ENCODE data around the gene IL26.
A peak's percentile ranks its signal among the peaks of the same experiment; 100 is the strongest.

The IL26 gene, protein sequence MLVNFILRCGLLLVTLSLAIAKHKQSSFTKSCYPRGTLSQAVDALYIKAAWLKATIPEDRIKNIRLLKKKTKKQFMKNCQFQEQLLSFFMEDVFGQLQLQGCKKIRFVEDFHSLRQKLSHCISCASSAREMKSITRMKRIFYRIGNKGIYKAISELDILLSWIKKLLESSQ

DNA sequence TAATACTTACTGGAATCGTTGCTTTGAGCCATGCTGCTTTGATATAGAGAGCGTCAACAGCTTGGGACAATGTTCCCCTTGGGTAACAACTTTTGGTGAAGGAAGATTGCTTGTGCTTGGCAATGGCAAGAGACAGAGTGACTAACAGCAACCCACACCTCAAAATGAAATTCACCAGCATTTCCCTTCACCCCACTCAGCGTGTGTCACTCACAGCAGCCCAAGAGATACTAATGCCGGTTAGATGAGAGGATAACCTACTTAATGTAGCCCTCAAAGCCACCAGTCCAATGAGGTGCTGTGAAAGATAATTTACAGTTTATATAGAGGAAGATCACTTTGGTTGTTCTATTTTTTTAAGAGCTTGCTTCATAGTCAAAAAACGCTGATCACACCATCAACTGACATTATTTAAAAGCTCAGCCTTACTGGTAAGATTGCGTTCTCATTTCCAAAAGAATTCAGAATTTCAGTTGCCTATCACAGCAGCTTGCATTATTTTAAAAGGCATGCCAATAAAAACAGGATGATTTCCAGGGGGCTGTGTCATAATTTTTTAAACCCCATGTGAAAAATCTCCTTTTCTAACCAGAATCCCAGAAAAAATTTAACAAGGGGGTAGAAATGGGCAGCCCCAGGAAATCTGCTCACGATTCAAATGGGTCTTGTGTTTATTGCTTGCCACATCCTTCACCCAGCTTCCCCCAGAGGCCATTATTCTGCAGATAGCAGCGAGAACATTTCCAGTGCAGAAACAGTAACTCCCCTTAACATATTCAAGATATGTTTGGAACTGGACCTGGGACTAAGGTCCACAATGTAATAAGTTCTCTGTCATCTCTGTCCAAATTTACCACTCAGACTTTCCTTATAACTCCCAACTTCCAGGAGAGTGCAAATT lies at the start of gene IL26:
Gene IL26 (minus strand): TSS at position 235 of the 901 bp plus-strand sequence. CDS start 54 bp downstream, at position 181.
- DNase-seq = no peak

DNA sequence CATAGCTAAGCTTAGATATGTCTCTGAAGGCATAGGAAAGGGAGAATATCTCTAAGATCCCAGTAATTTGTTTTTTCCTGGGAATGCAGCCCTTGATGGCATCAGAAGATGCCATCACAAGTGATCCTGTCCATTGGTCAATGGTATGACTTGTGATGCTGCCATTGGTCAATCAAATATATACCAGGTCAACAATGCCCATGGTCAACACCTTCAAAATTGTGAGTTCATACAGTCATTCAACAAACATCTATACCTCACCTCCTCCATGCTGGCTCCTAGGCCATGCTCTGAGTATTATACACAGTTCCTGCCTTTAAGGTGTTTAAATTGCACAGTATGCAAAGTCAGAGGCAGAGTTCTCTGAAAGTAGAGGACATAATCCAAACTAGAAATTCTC lies 47.1 kb upstream of the IL26 start:
- DNase-seq = no peak

DNA sequence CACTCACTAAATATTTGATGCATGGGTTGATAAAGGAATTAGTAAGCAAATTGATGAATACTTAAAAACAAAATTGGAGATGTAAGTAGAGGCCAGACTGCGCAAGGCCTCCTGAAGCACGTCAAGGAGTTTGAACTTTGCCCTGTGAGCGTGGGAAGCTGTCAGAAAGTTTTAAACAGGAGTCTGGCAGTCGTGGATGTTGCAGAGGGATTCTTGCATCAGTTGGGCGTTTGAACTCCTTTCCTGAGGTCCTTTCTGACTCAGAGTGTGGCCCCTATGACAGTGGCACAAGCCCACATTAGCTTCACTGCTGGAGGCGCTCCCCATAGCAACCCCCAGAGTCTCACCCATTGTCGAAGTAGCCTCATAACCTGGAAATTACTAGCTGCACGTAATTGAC lies 45.7 kb upstream of the IL26 start:
- no peak for DNase-seq

DNA sequence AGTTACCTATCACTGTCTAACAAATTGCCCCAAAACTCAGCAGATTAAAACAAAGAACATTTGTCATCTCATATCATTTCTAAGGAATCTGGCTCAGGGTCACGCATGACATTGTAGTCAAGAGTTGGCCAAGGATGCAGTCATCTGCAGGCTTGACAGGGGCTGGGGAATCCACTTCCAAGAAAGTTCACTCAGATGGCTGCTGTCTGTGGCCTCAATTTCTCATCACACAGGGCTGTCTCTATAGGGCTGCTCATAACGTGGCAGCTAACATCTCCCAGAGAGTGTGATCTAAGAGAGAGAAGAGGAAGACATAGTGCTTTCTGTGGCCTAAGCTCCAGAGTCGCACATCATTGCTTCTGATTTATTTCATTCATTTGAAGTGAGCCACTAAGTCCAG lies 44.7 kb upstream of the IL26 start:
- DNase-seq = no peak

DNA sequence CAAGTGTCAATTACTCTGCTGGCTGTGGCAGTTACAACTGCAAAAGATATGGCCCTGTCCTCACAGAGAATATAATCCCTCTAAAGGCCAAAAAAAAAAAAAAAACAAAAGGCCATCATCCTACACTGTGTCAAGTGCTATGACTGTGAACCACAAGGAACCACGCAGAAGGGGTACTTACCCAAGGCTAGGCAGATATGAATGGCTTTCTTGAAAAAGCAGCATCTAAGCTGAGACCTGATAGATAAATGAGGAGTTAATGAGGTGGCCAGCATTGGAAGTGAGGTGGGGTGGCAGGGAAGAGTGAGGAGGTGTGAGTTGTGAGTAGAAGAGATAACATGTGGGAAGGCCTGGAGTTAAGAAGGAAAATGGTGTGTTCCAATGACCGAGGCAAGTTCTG lies 44.2 kb upstream of the IL26 start:
- DNase-seq = no peak

DNA sequence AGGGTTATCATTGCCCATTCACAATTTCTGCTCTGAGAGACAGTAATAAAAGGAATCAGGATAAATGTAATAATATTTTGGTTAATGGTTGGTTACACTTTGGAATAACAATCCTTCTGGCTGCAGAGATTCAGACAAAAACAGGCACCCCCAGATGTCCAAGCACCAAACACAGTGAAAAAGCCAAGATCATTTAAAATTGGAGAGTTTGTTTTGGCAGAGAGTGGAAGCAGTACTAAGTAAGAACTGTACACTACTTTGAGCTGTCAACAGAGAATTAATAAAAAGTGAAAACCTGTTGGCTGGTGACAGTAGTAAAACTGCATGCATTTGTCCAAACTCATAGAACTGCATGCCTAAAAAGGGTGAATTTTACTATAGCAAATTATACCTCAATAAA lies 43.4 kb upstream of the IL26 start:
- no peak for DNase-seq

DNA sequence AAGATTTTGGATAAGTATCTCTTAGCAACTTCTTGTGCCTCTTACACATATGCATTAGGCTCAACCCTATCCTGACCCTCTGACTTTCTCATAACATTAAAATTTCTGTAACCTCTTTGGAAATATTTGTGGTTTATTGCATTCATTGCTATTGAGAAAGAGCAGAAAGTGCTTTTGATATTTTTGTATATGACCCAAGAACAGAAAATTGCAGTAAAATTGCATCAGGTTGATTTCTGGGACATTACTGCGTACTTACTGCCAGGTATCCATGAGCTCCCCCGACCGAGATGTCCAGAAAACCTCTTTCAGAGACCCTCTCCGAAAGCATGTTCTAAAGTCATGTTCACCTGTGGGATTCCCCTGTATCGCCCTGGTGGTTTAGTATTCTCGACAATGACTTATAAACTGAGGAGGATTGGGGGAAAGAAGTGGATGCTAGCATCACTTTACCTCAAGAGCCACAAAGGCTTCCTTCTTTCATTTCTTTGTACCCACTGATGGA lies 42.3 kb upstream of the IL26 start:
- DNase-seq = no peak

DNA sequence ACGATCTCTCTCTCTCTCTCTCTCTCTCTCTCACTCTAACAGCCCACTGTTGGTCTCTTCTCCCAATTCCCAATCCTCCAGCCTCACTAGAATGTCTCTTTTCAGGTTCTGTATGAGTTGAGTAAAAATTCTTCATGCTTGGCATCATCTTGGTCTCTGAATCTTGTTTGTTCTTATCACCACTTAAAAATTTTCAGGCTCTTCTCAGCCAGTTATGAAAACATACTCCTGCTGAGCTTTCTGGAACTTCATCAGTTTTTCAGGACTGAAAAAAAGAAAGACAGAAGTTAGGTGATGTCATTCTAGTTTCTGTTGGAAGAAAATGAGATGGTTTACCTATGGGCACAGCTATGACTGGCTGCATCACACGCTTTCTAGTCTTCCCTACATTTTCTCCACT lies 39.2 kb upstream of the IL26 start:
- no peak for DNase-seq

DNA sequence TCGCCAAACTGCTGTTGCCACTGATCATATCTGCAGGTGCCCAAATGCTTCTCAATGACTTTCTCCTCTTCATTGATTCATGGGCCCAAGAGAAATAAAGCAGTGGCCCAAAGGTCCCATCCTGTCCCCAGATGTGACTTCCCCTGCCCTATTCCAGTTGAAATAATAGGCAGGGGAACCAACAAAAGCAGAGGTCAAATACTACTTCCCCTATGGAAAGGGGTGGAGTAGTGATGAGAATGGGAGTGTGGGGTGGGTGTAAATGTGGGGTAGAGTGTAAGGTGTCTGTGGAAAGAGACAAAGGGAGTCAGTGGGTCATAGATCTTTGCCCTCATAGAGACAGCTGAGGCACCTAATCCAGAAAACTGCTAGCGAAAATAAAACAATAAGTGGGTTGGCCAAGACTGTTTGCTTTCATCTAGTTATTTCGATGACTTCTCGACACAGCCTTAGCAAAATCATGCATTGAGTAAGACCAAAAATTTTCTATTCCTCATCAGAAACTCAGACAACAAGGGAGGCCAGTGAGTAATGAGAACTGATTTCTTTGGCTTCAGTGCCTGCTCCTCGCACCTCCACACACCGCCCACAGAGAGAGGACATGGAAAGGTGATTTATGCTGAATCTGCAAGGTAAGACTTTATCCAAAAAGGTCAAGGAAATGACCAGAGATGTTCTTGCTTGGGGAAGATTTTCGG lies 38.7 kb upstream of the IL26 start:
- DNase-seq = no peak

DNA sequence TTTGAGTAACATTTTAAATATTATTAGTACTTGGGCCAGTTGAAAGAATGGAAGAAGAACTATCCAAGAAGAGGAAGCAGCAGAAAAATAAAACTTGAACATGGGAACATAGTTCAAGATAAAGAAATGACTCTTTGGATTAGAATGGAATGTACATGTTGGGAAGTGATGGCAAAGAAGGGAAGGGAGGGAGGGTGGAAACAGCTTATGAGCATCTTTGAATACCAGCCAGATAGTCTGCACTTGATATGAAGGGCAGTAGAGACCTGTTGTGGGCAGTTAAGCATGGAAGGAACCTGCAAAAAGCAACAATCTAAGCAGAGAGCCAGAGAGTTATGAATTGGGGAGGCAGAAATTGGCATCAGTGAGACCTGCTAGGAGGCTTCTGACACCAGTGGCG lies 37.8 kb upstream of the IL26 start:
- no peak for DNase-seq

DNA sequence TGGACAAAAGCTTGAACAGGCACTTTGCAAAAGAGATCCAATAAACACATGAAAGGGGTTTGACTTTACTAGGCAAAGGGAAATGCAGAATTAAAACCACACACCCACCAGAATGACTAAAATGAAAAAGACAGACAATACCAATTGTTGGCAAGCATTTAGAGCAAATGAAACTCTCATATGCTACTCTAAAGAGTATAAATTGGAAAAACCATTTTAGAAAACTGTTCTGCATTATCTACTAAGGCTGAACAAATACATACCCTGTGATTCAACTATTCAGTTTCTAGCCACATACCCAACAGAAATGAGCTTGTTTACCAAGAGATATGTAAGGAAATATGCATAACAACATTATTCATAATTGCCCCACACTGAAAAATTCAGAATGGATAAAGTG lies 36.3 kb upstream of the IL26 start:
- DNase-seq = no peak

DNA sequence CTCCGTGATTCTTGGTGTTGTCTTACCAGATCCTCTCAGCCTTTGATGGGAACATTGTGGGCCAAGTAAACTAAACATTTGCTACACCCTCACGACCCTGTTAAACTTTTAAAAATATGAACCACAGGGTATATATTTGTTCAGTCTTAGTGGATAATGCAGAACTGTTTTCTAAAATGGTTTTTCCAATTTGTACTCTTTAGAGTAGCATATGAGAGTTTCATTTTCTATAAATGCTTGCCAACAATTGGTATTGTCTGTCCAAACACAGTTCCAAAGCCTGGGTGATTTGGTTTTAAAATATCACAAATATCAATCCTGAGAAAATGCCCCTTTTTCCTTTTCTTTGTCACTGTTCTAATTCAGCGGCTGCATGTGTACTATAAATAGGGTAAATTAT lies 34.5 kb upstream of the IL26 start:
- DNase-seq = no peak

DNA sequence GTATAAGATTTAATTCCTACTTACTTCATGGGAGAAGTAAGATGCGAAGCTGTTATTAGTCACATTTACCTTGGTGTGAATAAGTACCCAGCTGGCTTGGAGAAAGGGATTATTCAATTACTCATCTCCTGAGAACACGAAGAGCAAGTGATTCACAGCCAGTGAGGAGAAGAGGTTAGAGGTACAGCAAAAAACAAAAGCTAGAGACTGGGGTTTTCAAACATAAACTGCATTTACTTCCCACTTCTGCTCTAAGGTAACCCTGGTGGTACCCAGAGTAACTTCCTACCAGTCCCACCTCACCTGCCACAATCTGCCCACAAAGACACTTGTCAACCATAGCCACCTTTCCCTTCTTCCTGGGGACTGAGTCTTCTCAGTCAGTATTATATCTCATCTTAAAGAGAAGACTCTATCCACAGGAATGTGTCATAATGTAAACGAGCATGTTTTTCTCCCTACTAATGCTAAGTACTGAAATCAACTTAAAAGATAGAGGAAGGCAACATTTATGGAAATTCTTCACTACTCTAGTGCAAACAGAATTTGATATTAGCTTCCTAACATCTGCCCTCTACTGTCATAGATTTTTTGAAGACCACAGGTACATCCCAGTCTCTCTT lies 33.8 kb upstream of the IL26 start:
- no peak for DNase-seq

DNA sequence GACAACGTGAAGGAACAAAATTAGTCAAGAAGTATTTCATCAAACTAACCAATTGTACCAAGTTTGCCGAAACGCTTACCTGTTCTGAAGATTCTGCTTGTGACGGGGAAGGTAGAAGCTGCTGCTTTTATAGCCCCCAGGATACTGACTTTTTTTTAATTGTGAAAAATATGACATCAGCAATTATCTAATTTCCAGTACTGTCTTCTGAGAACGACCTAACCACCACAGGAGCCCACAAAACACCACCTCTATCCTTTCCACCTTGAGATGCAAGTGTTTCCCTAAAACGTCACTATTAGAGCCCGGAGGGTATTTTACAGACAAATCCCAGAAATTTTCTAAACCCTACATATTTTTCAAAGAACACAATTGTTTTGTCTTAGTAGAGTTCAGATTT lies 27.9 kb upstream of the IL26 start, which contains the start of gene IL22:
Gene IL22 (minus strand): TSS at position 101 of the 400 bp plus-strand sequence. CDS start 156 bp downstream, outside the sequence.
- DNase-seq = no peak

DNA sequence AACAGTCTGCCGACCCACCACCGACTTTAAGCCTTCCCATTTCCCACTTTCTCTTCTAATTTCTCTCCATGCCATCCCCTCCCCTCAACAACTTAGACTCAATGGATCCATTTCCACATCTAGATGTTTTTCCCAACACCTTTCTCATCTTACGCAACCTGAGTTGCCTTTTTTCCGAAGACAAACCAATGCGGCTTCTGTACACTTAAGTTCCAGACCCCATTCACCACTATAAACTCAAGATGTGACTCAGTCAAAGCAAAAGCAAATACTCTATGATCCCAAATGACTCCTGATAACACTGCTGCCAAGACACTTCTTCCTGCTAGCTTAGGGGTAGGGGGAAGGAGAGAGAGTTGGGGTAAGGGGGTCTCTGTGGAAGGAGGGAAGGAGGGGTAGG lies 26.5 kb upstream of the IL26 start:
- no peak for DNase-seq

DNA sequence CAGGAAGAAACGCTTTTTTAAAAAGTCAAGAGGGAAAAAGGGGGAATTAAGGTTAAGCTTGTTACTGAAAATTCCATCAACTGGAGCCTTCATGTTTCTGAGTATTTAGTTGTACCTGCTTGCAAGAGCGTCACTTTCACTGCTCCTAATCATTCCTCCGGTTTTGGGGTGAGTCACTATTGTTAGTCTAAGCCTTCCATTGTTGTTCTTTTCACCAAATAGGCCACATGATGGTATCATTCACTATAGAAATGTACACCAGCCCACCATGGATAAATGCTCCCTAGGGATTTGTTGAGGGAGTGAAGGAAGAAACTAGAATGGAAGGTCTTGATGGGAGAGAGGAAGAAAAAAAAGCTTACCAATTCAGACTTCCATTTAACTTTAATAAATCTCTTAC lies 24.8 kb upstream of the IL26 start:
- DNase-seq = no peak

DNA sequence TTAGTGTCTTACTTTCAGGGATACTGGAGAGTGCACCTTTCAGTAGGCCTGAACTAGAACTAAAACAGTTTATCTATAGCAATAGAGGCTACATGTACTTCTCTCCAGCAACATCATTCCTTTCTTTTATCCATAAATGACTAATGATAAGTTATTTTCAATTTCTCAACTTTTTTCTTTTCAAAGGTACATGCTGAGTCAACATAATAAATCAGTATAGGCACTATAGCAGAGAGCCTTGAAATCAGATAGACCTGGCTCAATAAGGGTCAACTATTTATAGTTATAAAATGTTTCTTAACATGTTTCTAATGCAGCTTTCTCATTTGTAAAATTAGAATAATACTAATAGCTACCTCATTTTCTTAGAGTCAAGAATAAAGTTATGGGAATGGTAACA lies 22.2 kb upstream of the IL26 start:
- no peak for DNase-seq

DNA sequence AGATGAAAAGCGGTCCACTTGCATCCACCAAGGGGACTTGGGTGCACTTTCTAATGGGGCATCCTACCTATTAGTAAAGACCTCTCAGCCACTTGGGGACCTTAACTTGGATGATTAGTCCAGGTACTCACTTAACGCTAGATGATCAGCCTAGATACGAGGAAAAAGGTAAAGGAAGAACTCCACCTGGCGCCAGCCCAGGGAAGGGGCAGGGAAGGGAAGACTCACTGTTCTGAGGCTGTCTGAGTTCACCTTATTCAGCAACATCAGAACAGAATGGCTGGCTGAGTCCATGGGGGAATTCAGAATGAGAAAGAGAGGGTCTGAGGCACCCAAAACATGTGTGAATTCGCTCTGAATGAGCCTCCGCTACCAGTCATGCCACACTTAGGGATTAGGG lies 20.7 kb upstream of the IL26 start:
- DNase-seq = no peak

DNA sequence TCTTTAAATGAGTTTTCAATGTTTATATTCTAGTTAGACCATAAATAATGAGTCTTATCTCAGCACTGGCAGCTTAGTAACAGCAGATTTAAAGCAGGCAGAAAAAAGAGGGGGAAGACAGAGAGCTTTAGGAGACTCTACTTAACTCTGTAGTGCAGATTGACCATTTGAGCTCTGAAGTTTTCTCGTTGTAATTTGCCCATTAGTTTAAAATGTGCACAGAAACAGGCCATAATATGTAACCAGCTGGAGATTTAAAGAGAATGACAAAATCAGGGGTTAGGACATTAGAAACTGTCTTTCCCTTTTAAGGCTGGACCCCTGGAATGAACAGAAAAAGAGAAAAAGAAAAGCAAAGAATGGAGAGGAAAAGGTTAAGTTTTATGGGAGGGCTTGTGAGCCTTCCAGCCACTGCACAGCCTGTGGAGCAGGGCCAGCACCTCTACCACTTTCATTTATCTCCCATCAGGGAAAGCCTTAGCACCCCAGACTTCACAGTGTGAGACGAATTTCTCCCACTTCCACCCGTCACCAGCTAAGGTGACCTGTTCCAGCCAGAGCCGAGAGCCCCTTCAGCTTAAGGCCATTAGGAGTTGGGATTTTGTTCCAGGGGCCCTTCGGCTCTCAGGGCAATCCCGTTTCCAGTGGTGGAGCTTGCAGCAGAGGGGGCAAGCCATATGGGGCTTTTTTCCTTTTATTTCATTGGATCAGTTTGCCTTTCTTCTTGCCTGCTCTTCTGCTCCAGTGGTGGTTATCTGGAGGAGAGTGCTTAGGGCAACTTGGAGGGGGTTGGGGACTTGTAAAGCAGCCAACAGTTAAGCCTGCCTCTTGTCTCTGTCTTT lies 19.8 kb upstream of the IL26 start:
- DNase-seq = no peak

DNA sequence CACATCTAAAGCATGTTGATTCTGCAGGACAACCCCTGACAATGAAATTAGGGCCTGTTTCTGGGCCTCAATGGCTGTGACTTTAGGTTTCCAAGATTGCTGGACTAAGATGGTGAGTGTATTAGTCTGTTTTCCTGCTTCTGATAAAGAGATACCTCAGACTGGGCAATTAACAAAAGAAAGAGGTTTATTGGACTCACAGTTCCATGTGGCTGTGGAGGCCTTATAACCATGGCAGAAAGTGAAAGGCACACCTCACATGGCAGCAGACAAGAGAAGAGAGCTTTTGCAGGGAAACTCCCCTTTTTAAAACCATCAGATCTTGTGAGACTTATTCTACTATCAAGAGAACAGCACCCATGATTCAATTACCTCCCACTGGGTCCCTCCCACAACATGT lies 17.2 kb upstream of the IL26 start:
- no peak for DNase-seq

DNA sequence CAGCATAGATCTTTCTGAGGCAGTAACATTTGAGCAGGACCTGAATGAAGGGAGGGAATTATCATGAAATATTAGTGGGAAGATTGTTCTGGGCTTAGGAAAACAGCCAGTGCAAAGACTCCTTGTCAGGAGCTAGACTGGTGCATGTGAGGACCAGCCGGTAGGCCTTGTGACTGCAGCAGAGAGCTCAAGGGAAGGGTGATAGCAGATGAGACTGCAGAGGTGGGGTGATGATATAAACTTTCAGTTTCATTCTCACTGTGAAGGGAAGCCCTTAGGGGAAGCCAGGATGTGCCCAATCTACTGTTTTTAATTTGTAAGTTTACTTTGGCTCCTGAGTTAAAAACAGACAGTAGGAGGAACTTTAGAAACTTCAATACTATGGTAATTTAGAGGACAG lies 15.4 kb upstream of the IL26 start:
- peak; percentile 67 for DNase-seq

DNA sequence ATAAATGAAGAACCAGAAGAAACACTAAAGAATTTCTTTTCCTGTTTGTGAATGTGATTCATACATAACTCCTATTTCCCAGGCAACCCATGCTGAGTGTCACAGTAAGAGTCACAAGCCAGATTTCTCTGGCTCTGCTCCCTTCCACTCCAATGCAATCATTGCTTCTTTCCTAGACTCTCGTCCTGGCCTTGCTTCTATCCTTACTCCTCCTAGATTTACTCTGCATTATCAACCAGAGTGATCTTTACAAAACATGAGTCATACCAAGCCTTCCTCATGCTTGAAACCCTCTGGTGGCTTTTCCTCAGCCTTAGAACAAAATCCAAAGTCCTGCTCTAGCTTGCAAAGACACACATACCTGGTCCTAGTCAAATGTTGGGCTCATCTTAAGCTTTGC lies 14.5 kb upstream of the IL26 start:
- DNase-seq = no peak
